Neural cell (in vitro differentiated cells): Measurements from ENCODE around the gene SYNE3.

ENCODE experiments used
- POLR2AphosphoS5 ChIP-seq: IDR thresholded peaks from 2 replicates; pipeline ENCODE4 v1.6.1; 2012
- TF ChIP-seq, protein P1 (sequence below): fragments of 450-650 bp; IDR thresholded peaks from 2 replicates; pipeline ENCODE4 v1.5.1; 2014; ENCODE audit warnings: antibody characterized with exemption, mild to moderate bottlenecking, moderate library complexity; ENCODE audit not compliant: poor library complexity, severe bottlenecking

DNA sequence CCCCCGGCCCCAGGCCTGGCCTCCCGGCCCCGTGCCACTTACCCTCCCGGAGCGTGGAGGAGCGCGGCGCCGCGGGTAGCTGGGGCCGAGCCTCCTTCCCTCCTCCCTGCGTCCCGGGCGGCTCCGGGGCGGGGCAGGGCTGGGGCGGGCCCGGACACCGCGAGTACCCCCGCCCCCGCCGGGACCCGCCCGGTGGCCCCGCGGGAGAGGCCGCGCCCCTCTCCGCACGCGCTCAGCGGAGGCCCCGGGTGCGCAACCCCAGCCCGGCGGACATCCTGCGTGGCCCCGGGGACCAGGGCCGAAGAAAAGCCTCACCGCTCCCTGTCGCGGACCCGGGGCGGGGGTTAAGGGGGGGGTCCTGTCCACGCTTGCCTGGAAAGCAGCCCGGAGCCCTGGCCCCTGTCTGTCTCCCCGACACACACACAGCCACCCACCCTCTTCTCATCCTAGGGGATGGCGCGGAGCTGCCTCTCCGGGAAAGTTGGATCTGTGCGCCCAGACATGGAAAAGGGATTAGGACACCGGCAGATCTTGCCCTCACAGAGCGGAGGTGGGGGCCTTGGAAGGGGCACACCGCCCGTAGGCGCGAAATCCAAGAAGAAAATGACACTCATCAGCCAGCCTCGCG is at the start of gene SYNE3:
- TF ChIP-seq, protein P1, sequence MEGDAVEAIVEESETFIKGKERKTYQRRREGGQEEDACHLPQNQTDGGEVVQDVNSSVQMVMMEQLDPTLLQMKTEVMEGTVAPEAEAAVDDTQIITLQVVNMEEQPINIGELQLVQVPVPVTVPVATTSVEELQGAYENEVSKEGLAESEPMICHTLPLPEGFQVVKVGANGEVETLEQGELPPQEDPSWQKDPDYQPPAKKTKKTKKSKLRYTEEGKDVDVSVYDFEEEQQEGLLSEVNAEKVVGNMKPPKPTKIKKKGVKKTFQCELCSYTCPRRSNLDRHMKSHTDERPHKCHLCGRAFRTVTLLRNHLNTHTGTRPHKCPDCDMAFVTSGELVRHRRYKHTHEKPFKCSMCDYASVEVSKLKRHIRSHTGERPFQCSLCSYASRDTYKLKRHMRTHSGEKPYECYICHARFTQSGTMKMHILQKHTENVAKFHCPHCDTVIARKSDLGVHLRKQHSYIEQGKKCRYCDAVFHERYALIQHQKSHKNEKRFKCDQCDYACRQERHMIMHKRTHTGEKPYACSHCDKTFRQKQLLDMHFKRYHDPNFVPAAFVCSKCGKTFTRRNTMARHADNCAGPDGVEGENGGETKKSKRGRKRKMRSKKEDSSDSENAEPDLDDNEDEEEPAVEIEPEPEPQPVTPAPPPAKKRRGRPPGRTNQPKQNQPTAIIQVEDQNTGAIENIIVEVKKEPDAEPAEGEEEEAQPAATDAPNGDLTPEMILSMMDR: no peak
- no peak for TF ChIP-seq POLR2AphosphoS5
